Activated B cell treated with CpG ODN at 0.5 μM for 24 hours (primary cell): ENCODE measurements around the gene HOXD11. TPM values are rescaled to one million over a fixed set of nuclear protein-coding genes. Genes with fewer than 3 reads are reported as not detected.
A peak's percentile ranks its signal among the peaks of the same experiment; 100 is the strongest.

Experiments
- ATAC-seq: fragments of 200-7000 bp; cut with Tn5 transposase; one replicate; pipeline ENCODE4 v1.10.0; 2021; ENCODE audit warnings: low read depth, mild to moderate bottlenecking, moderate library complexity
- CTCF ChIA-PET: fragments of 350-600 bp; sonication (Branson Sonifier 250); formaldehyde crosslinking; loops from one replicate; lab custom pipeline; 2021; ENCODE audit warnings: antibody characterized with exemption; lab: Charles Lee
- POLR2A ChIA-PET: fragments of 350-600 bp; sonication (Branson Sonifier 250); formaldehyde crosslinking; loops from one replicate; lab custom pipeline; 2021; ENCODE audit warnings: antibody characterized with exemption; lab: Charles Lee
- DNase-seq: peaks from one replicate; pipeline ENCODE4 v3.0.0; 2022
- H3K27ac Mint-ChIP-seq: one replicate; pipeline ENCODE4 v1.8.0; 2020; ENCODE audit warnings: mixed read lengths
- H3K27me3 Mint-ChIP-seq: one replicate; pipeline ENCODE4 v1.8.0; 2021; ENCODE audit warnings: mixed read lengths
- H3K36me3 Mint-ChIP-seq: one replicate; pipeline ENCODE4 v1.8.0; 2021; ENCODE audit warnings: low read depth, mixed read lengths
- H3K4me1 Mint-ChIP-seq: one replicate; pipeline ENCODE4 v1.8.0; 2021; ENCODE audit warnings: mixed read lengths
- H3K4me3 Mint-ChIP-seq: one replicate; pipeline ENCODE4 v1.8.0; 2020; ENCODE audit warnings: mild to moderate bottlenecking, mixed read lengths
- H3K9me3 Mint-ChIP-seq: one replicate; pipeline ENCODE4 v1.8.0; 2020; ENCODE audit warnings: mixed read lengths
- intact Hi-C: fragments of 100-400 bp; cut with micrococcal nuclease; formaldehyde crosslinking; loops from one replicate; pipeline ENCODE4 v1.15.1; 2024
- total RNA-seq: library from RNA; stranded (reverse); gene quantifications from 2 replicates; pipeline ENCODE4 v1.2.3, GENCODE V29; 2022
- TF ChIP-seq, protein P1 (sequence below): fragments of 200-600 bp; IDR thresholded peaks from one replicate; pipeline ENCODE4 v1.8.0; 2022; ENCODE audit warnings: antibody characterized with exemption, mild to moderate bottlenecking

Gene HOXD11
- total RNA-seq, 1 donor from 2014 or later = not detected

- ATAC-seq (no peak), DNase-seq (no peak)
- peaks cover 80% of the 10 kb centered on the region for H3K27me3 Mint-ChIP-seq
- intact Hi-C loops = no loop called here
- no peak overlapping the region for H3K27ac Mint-ChIP-seq
- no peaks in the 10 kb centered on the region for H3K36me3 Mint-ChIP-seq
- H3K4me3 Mint-ChIP-seq = peak overlapping the region; percentile 60
- H3K9me3 Mint-ChIP-seq = peaks cover 3% of the 10 kb centered on the region
- ChIA-PET CTCF (no interaction called here), POLR2A (no interaction called here)
- peaks cover 10% of the 10 kb centered on the region for H3K4me1 Mint-ChIP-seq
- TF ChIP-seq, protein P1, sequence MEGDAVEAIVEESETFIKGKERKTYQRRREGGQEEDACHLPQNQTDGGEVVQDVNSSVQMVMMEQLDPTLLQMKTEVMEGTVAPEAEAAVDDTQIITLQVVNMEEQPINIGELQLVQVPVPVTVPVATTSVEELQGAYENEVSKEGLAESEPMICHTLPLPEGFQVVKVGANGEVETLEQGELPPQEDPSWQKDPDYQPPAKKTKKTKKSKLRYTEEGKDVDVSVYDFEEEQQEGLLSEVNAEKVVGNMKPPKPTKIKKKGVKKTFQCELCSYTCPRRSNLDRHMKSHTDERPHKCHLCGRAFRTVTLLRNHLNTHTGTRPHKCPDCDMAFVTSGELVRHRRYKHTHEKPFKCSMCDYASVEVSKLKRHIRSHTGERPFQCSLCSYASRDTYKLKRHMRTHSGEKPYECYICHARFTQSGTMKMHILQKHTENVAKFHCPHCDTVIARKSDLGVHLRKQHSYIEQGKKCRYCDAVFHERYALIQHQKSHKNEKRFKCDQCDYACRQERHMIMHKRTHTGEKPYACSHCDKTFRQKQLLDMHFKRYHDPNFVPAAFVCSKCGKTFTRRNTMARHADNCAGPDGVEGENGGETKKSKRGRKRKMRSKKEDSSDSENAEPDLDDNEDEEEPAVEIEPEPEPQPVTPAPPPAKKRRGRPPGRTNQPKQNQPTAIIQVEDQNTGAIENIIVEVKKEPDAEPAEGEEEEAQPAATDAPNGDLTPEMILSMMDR = no peak
Measured at GRCh38 chr2:176088048-176088936, 18.8 kb upstream of the HOXD11 start.

GRCh38 chr2:176088937-176089842, 17.9 kb upstream of the HOXD11 start:
- H3K9me3 Mint-ChIP-seq = peaks cover 3% of the 10 kb centered on the region
- ChIA-PET CTCF (no interaction called here), POLR2A (no interaction called here)
- H3K4me1 Mint-ChIP-seq = peaks cover 13% of the 10 kb centered on the region
- ATAC-seq = no peak
- no peak overlapping the region for H3K4me3 Mint-ChIP-seq
- H3K36me3 Mint-ChIP-seq = no peaks in the 10 kb centered on the region
- H3K27me3 Mint-ChIP-seq = peaks cover 80% of the 10 kb centered on the region
- DNase-seq = no peak
- intact Hi-C loops = no loop called here
- no peak overlapping the region for H3K27ac Mint-ChIP-seq
- TF ChIP-seq, protein P1 = no peak

DNA sequence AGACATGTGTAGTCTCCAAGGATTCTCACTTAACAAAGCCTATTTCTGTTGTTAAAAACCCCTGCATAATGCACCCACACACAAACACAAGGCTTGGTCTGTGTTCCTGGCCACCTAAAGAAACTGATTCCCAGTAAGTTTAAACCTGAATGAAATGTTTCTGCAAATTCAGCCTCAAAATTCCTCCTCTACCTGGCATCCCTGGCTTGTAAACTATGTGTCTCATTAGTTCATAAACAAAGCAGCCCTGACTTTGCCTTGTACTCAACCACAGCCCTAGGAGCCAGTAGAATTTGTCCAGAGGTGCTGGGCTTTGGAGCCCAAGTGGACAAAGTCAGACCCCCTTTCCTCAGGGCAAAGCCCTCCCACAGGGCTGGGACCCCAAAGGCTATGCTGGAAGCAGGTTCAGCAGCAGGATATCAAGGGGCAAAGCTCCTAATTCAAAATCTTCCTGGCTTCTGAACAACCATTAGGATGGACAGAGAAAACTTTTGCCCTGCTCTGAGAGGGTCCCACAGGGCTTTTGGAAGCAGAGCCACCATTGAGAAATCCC, 17.2 kb upstream of the HOXD11 start:
- POLR2A ChIA-PET = no interaction called here
- CTCF ChIA-PET = no interaction called here
- TF ChIP-seq, protein P1 = no peak
- H3K27me3 Mint-ChIP-seq = peaks cover 81% of the 10 kb centered on the region
- H3K4me1 Mint-ChIP-seq = peaks cover 13% of the 10 kb centered on the region
- H3K27ac Mint-ChIP-seq = no peak overlapping the region
- no peaks in the 10 kb centered on the region for H3K36me3 Mint-ChIP-seq
- H3K4me3 Mint-ChIP-seq = no peak overlapping the region
- peaks cover 3% of the 10 kb centered on the region for H3K9me3 Mint-ChIP-seq
- intact Hi-C loops = loop anchor here (10.0 kb wide), 1 partner anchor 1055 kb away; no protein-coding TSS in a partner anchor
- ATAC-seq (no peak), DNase-seq (no peak)

DNA sequence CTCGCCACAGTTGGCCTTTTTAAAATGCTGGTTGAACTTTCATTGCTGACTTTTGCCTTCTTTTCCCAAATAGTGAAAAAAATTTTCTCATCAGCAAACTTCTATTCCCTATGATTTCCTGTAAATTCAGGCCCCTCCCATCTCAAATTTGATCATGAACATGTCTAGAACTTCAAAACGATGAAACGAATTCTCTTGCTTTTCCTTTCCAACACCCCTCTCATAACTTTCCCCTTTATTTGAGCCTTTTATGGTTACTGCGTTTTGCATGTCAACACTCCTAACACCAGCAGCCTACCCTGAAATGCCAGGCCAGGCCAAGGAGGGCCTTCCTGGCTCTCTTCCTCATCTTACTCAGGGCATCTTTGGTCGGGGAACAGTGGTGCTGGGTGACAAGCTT, 16.2 kb upstream of the HOXD11 start:
- H3K36me3 Mint-ChIP-seq = no peaks in the 10 kb centered on the region
- no peak overlapping the region for H3K27ac Mint-ChIP-seq
- ChIA-PET POLR2A (no interaction called here), CTCF (no interaction called here)
- no peak overlapping the region for H3K4me3 Mint-ChIP-seq
- DNase-seq = no peak
- ATAC-seq = no peak
- TF ChIP-seq, protein P1 = no peak
- intact Hi-C loops = loop anchor here (10.0 kb wide), 1 partner anchor 1056 kb away; no protein-coding TSS in a partner anchor
- H3K9me3 Mint-ChIP-seq = peaks cover 3% of the 10 kb centered on the region
- H3K4me1 Mint-ChIP-seq = peaks cover 13% of the 10 kb centered on the region
- H3K27me3 Mint-ChIP-seq = peaks cover 82% of the 10 kb centered on the region
